Loucy (cell line): ENCODE results near the gene KDR.

Experiments
- CTCF ChIP-seq: fragments of 200-600 bp; sonication (generic); conservative IDR thresholded peaks from 2 replicates; pipeline ENCODE4 v1.5.1; 2014; ENCODE audit warnings: mild to moderate bottlenecking, antibody characterized with exemption, low read length
- EZH2phosphoT487 ChIP-seq: fragments of 200-600 bp; IDR thresholded peaks from 2 replicates; pipeline ENCODE4 v1.6.1; 2018; ENCODE audit warnings: antibody characterized with exemption, mild to moderate bottlenecking, moderate library complexity, borderline replicate concordance

DNA sequence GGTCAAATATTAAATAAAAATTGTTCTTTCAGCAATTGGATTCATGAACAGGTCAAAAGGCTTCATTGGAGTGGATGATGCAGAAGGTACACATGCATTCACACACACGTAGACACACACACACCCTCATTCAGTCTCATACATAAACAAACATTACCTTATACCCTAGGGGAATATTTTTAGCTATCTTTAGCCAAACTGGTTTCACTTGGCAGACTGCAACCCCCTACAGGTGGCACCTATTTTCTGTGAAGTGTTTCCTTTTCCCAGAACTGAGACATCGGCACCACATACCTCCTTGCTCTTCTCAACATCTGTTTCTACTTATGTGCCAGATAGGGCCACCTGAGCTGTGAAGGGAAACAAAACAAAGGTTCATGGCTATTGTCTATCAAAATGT lies 18.5 kb upstream of the KDR start:
- TF ChIP-seq CTCF, result no peak
- TF ChIP-seq EZH2phosphoT487, result no peak
